HCT116 (cell line): ENCODE measurements around the gene NAPA.

Experiments
- CEBPB ChIP-seq: IDR thresholded peaks from 2 replicates; pipeline ENCODE4 v1.6.1; 2012; ENCODE audit warnings: low read depth
- EZH2phosphoT487 ChIP-seq: fragments of 200-600 bp; IDR thresholded peaks from 2 replicates; pipeline ENCODE4 v1.6.1; 2018; ENCODE audit warnings: antibody characterized with exemption, borderline replicate concordance
- JUND ChIP-seq: IDR thresholded peaks from 2 replicates; pipeline ENCODE4 v1.6.1; 2012
- MAX ChIP-seq: IDR thresholded peaks from 2 replicates; pipeline ENCODE4 v1.6.1; 2012
- POLR2A ChIP-seq: IDR thresholded peaks from 2 replicates; pipeline ENCODE4 v1.7.0; 2011; ENCODE audit warnings: borderline replicate concordance; ENCODE audit not compliant: insufficient read depth, insufficient read length; ENCODE audit errors: extremely low read depth
- POLR2AphosphoS5 ChIP-seq: IDR thresholded peaks from 2 replicates; pipeline ENCODE4 v1.6.1; 2011; ENCODE audit warnings: mild to moderate bottlenecking, low read depth, low read length, moderate library complexity
- RAD21 ChIP-seq: IDR thresholded peaks from 2 replicates; pipeline ENCODE4 v1.6.1; 2012; ENCODE audit warnings: low read depth, mild to moderate bottlenecking
- SIN3A ChIP-seq: IDR thresholded peaks from 2 replicates; pipeline ENCODE4 v1.6.1; 2012; ENCODE audit warnings: low read depth
- SP1 ChIP-seq: IDR thresholded peaks from 2 replicates; pipeline ENCODE4 v1.6.1; 2012; ENCODE audit warnings: low read depth
- SRF ChIP-seq: IDR thresholded peaks from 2 replicates; pipeline ENCODE4 v1.6.1; 2012; ENCODE audit warnings: low read depth
- TCF7L2 ChIP-seq: IDR thresholded peaks from 2 replicates; pipeline ENCODE4 v1.7.0; 2011; ENCODE audit warnings: borderline replicate concordance, inconsistent platforms; ENCODE audit not compliant: insufficient read depth, insufficient read length; ENCODE audit errors: extremely low read depth
- TF ChIP-seq, protein P1 (sequence below), 3 experiments: fragments of 200-600 bp in 1 of 3; sonication (generic) in 1 of 3; IDR thresholded peaks in 2 of 3; conservative IDR thresholded peaks in 1 of 3; 2 replicates each; pipeline ENCODE4 v1.5.1; 2012 to 2017; ENCODE audit warnings: low read depth in 2 of 3, low read length in 2 of 3, antibody characterized with exemption in 1 of 3, borderline replicate concordance in 1 of 3, control low read depth in 1 of 3, mild to moderate bottlenecking in 1 of 3, mixed read lengths in 1 of 3, mixed run types in 1 of 3, moderate library complexity in 1 of 3; ENCODE audit not compliant: insufficient read depth in 1 of 3

DNA sequence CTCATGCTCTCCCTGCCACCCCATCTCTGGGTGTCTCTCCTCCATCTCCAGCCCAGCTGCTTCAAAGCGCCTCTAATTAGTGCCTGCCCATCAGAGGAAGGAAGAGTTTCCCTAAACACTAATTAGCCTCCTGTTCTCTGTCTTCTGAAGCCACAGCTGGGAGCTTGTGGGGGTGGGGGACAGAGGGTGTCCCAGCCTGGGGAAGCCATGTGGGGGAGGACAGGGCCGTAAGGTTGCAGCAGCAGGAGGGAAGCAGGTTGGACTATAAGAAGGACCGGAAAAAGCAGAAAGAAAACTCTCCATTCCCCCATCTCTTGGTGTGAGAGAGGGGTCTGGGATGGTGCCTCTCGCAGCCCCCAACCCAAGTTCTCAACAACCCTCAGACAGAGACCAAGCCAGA, 69.3 kb downstream of the NAPA start:
- no peak for TF ChIP-seq JUND
- TF ChIP-seq CEBPB: no peak
- TF ChIP-seq, protein P1, sequence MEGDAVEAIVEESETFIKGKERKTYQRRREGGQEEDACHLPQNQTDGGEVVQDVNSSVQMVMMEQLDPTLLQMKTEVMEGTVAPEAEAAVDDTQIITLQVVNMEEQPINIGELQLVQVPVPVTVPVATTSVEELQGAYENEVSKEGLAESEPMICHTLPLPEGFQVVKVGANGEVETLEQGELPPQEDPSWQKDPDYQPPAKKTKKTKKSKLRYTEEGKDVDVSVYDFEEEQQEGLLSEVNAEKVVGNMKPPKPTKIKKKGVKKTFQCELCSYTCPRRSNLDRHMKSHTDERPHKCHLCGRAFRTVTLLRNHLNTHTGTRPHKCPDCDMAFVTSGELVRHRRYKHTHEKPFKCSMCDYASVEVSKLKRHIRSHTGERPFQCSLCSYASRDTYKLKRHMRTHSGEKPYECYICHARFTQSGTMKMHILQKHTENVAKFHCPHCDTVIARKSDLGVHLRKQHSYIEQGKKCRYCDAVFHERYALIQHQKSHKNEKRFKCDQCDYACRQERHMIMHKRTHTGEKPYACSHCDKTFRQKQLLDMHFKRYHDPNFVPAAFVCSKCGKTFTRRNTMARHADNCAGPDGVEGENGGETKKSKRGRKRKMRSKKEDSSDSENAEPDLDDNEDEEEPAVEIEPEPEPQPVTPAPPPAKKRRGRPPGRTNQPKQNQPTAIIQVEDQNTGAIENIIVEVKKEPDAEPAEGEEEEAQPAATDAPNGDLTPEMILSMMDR (IDR thresholded peaks at IDR 0.05 in 2 of 3, conservative IDR thresholded peaks at IDR 0.05 in 1 of 3; ENCODE audit: borderline replicate concordance in 1 of 3, insufficient read depth in 1 of 3, low read depth in 2 of 3, low read length in 2 of 3): no peak
- no peak for TF ChIP-seq POLR2A
- TF ChIP-seq TCF7L2: no peak
- no peak for TF ChIP-seq SP1
- no peak for TF ChIP-seq MAX
- TF ChIP-seq RAD21: no peak
- TF ChIP-seq POLR2AphosphoS5: no peak
- TF ChIP-seq SRF: no peak
- no peak for TF ChIP-seq EZH2phosphoT487
- TF ChIP-seq SIN3A: no peak
